ENCODE measurements around the gene HIVEP3. TPM values are rescaled to one million over a fixed set of nuclear protein-coding genes. Genes with fewer than 3 reads are reported as not detected.

The HIVEP3 gene
- total and polyA plus RNA-seq, 2 donors (not counting 1 experiment from before 2014, with no cell fraction given) = 2.0 to 5.1 TPM

GRCh38 chr1:41913014-41913413 is 5.7 kb downstream of the HIVEP3 start:
- no peak overlapping the region for H2AFZ ChIP-seq (ENCODE audit: insufficient read depth, low read depth, low read length, poor library complexity, severe bottlenecking)
- peaks cover 12% of the 10 kb centered on the region for H3K4me1 Mint-ChIP-seq
- CTCF ChIA-PET = no interaction called here
- no peaks in the 10 kb centered on the region for H3K9me3 ChIP-seq (ENCODE audit: control extremely low read depth in 1 of 3, control insufficient read depth in 2 of 3, insufficient read depth in 1 of 3, low read length in 2 of 3)
- H3K27ac Mint-ChIP-seq = no peak overlapping the region
- H3K27ac ChIP-seq (ENCODE audit: low read length in 2 of 2) = no peak overlapping the region
- no peaks in the 10 kb centered on the region for H3K36me3 ChIP-seq (replicated peaks in 1 of 2; ENCODE audit: control extremely low read depth in 1 of 2, control insufficient read depth in 1 of 2, extremely low read depth in 1 of 2, insufficient read depth in 2 of 2, low read length in 1 of 2)
- H3K9ac ChIP-seq (ENCODE audit: low read length) = no peak overlapping the region
- no CpG with 5 or more reads among the region's 1 CpG for WGBS (ENCODE audit: insufficient coverage)
- no peaks in the 10 kb centered on the region for H4K20me1 ChIP-seq (ENCODE audit: control insufficient read depth, insufficient read depth, low read length, poor library complexity, severe bottlenecking)
- intact Hi-C loops (cut with micrococcal nuclease) = no loop called here
- POLR2A ChIA-PET = no interaction called here
- no peak overlapping the region for H3K4me3 Mint-ChIP-seq
- no peak for DNase-seq
- peaks cover 34% of the 10 kb centered on the region for H3K27me3 Mint-ChIP-seq
- peaks cover 0 to 32% (median 20%) of the 10 kb centered on the region in 4 experiments for H3K27me3 ChIP-seq (replicated peaks in 1 of 4; ENCODE audit: control extremely low read depth in 1 of 4, control insufficient read depth in 3 of 4, insufficient read depth in 4 of 4, low read length in 3 of 4)
- H3K4me2 ChIP-seq (replicated peaks; ENCODE audit: low read depth, low read length, poor library complexity, severe bottlenecking) = no peak overlapping the region
- peaks cover 9 to 16% of the 10 kb centered on the region in 2 donors for H3K4me1 ChIP-seq (ENCODE audit: control insufficient read depth in 2 of 2, insufficient read depth in 2 of 2, low read length in 2 of 2)
- H3K9me3 Mint-ChIP-seq (ENCODE audit: insufficient read depth) = peaks cover 5% of the 10 kb centered on the region
- H3K79me2 ChIP-seq (ENCODE audit: control insufficient read depth, insufficient read depth, low read length) = no peaks in the 10 kb centered on the region
- TF ChIP-seq EZH2 (IDR thresholded peaks at IDR 0.05; ENCODE audit: borderline replicate concordance, insufficient read depth, low read depth, low read length, poor library complexity, severe bottlenecking) (no peak), CTCF (IDR thresholded peaks at IDR 0.05) (no peak)
- ATAC-seq (ENCODE audit: low read depth) = no peak
- H3K4me3 ChIP-seq (ENCODE audit: control extremely low read depth in 1 of 5, extremely low read depth in 1 of 5, insufficient read depth in 1 of 5, low read depth in 2 of 5, low read length in 4 of 5) = no peak overlapping the region

GRCh38 chr1:41908288-41908895 is 10.3 kb downstream of the HIVEP3 start:
- no peak for ATAC-seq (ENCODE audit: low read depth)
- intact Hi-C loops (cut with micrococcal nuclease) = no loop called here
- CTCF ChIA-PET = no interaction called here
- H3K27ac Mint-ChIP-seq = no peak overlapping the region
- Histone ChIP-seq H3K9me3 (ENCODE audit: control extremely low read depth in 1 of 3, control insufficient read depth in 2 of 3, insufficient read depth in 1 of 3, low read length in 2 of 3) (no peaks in the 10 kb centered on the region), H2AFZ (ENCODE audit: insufficient read depth, low read depth, low read length, poor library complexity, severe bottlenecking) (no peak overlapping the region), H3K9ac (ENCODE audit: low read length) (no peak overlapping the region), H3K4me1 (ENCODE audit: control insufficient read depth in 2 of 2, insufficient read depth in 2 of 2, low read length in 2 of 2) (no peaks in the 10 kb centered on the region), H3K79me2 (ENCODE audit: control insufficient read depth, insufficient read depth, low read length) (no peaks in the 10 kb centered on the region), H3K27ac (ENCODE audit: low read length in 2 of 2) (no peak overlapping the region), H3K27me3 (replicated peaks in 1 of 4; ENCODE audit: control extremely low read depth in 1 of 4, control insufficient read depth in 3 of 4, insufficient read depth in 4 of 4, low read length in 3 of 4) (peaks cover 0 to 6% (median 0%) of the 10 kb centered on the region in 4 experiments), H4K20me1 (ENCODE audit: control insufficient read depth, insufficient read depth, low read length, poor library complexity, severe bottlenecking) (no peaks in the 10 kb centered on the region), H3K36me3 (replicated peaks in 1 of 2; ENCODE audit: control extremely low read depth in 1 of 2, control insufficient read depth in 1 of 2, extremely low read depth in 1 of 2, insufficient read depth in 2 of 2, low read length in 1 of 2) (no peaks in the 10 kb centered on the region), H3K4me2 (replicated peaks; ENCODE audit: low read depth, low read length, poor library complexity, severe bottlenecking) (no peak overlapping the region), H3K4me3 (ENCODE audit: control extremely low read depth in 1 of 5, extremely low read depth in 1 of 5, insufficient read depth in 1 of 5, low read depth in 2 of 5, low read length in 4 of 5) (no peak overlapping the region)
- DNase-seq = no peak
- peaks cover 22% of the 10 kb centered on the region for H3K27me3 Mint-ChIP-seq
- TF ChIP-seq CTCF (IDR thresholded peaks at IDR 0.05) = no peak
- TF ChIP-seq EZH2 (IDR thresholded peaks at IDR 0.05; ENCODE audit: borderline replicate concordance, insufficient read depth, low read depth, low read length, poor library complexity, severe bottlenecking) = no peak
- no CpG with 5 or more reads among the region's 3 CpGs for WGBS (ENCODE audit: insufficient coverage)
- H3K9me3 Mint-ChIP-seq (ENCODE audit: insufficient read depth) = peaks cover 5% of the 10 kb centered on the region
- peaks cover 2% of the 10 kb centered on the region for H3K4me1 Mint-ChIP-seq
- POLR2A ChIA-PET = no interaction called here
- H3K4me3 Mint-ChIP-seq = no peak overlapping the region
